HG03095 (cell line): ENCODE results near the gene TRPV6.
A peak's percentile ranks its signal among the peaks of the same experiment; 100 is the strongest.

Experiments
- ATAC-seq: cut with Tn5 transposase; IDR thresholded peaks from one replicate; pipeline ENCODE4 v1.9.1; 2021; ENCODE audit warnings: moderate library complexity; ENCODE audit not compliant: unreplicated experiment

TRPV6 gene

DNA sequence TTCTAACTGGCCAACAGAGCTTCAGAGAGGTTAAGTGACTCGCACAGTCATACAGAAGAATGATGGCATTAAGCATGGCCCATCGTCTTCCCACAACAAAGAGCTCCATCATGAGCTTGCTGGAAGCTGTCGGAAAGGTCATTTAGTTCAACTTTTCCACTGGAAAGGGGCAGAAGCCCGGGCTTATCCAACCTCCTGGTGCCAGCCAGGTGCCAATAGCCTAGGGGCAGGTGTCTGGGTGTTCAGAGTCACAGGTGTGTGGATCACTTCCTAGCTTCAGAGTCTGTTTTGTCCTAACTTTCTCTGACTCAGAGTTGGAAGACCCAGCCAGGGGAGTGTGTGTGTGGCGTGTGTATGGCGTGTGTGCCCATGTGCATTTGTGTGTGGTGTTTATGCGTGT is 1.3 kb upstream of the TRPV6 start:
- no peak for ATAC-seq

DNA sequence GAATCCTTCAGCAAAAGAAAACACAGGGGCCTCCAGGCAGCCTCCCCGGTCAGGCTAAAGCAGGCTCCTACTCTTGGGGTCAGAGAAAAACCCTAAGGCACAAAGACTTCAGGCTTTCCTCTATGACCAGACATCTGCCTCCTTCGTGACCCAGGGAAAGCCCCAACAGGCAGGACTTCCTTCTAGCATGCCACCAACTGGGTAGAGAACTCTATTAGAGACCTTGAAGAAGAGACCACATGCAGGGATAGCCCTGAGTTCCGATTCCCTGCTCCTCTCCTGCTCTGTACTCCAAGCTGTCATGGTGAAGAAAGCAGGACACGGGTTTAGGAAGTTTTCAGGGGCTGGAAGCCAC is 1.3 kb downstream of the TRPV6 start:
- ATAC-seq: no peak

DNA sequence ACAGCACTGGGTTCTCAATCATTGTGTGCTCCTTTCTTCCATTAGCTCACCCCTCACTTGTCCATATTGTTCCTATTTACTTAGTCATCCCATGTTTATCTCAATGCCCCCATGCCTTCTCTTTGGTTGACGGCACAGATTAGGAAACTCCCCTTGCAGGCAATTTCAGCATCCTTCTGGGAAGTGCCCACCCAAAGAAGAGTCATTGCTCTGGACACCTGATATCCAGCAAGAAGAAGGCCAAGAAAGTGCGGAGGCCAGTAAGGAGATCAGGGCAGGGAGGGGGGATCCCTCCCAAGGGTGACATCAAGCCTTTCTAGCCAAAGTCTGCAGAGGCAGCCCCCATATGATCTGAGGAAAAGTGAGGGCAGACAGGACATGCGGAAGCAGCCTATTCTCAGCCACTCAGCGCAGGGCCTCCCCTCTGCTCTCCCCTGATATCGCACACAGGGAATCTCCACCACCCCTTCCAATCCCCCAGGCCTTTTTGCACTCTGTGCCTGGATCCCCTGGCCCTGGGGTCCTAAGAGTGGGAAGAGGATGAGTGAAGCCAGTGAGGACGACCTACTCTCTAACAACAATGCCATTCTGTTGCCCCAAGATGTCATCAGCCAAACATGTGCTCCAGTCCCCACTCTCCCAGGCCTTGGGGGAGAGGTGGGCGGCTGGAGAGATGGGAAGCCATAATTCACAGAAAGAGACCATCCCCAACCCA is 1.8 kb downstream of the TRPV6 start:
- no peak for ATAC-seq

DNA sequence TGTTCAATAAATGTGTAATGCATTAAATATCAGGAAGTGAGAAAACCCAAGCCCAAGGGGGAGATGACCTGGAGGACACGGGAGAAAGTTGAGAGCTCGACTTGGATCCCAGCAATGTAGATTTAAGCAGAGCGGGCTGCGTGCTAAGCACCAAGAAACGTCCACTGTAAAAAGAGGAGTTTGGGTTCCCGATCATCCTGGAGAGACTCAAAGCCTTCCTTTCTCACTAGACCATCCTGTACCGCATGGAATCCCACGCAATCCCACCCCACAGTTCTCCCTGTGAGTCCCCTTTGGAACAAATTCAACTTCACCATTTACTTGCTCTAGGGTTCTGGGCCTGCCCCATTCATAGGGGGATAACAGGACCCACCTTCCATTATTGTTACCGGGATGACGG is 2.4 kb downstream of the TRPV6 start:
- ATAC-seq: no peak

DNA sequence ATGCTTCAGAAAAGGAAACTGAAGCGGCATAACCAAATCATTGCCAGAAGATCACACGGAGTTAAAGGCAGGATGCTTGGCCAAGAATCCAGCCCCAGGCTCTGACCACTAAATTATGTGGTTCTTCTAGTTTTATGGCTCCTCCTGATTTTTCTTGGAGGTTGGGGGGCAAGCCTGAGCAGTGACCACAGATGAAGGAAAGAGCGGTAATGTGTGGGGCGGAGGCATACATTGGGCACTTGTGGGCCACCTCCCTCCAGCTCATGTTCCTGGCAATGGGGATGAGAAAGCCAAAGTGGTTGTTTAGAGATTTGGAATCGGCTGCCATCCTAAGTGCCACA is 3.2 kb downstream of the TRPV6 start:
- ATAC-seq: no peak

DNA sequence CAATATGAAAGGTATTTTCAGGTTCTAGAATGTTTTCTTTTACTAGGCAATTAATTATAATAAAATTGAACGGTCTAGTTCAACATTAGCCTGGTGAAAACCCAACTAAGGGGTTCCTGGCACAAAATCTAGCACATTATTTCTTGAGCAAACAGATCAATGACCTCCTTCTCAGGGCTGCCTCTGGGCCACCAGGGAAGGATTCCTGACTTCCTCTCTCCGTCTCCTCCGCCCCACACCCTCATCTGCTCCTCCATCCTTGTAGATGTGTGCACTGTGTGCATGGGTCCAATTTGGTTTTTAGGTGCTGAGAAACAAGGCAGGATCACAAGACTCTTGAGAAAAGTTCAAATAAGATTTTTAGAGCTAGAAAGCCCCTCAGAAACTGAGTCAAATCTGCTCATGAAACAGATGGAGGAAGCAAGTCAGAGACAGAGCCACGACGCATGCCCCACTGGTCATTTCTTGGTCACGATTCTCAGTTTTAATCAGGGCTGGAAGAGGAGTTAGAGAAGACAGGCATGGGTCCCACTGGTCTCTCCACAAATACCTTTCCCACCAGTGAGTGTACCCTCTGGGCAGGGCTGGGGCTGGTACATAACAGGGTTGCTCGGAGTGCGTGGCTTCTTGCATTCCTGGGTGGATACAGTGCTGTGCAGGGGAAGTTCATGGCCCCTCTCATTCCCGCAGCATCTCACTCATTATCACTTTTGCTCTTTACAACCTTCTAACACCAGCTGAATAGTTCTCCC is 3.8 kb downstream of the TRPV6 start:
- ATAC-seq: no peak

DNA sequence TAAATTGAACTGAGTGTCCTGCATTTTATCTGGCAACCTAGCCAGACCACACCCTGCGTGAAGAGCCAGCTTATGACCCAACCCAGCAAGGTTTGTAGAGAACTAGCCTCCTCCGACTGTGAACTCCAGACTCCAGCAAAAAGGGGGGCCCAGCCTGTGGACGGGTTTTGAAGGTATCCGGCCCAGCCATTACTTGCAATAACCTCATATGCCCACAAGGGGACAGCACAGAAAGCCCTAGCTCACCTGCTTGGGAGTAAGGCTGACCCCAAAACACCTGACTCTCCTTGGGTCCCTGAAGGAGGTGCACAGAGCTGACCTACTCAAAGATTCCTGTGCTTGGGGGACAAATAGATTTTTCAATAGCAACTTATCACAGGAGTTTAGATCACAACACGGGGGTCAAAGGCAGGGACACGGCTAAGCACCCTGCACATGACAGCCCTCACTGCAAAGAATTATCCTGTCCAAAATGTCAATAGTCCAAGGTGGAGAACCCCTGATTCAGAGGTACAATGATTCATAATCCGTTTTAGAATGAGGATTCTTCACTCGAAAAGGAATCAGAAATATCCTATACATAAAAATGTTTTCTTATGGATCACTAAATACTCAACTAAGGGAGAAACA is 4.6 kb downstream of the TRPV6 start:
- peak; percentile 58 for ATAC-seq

DNA sequence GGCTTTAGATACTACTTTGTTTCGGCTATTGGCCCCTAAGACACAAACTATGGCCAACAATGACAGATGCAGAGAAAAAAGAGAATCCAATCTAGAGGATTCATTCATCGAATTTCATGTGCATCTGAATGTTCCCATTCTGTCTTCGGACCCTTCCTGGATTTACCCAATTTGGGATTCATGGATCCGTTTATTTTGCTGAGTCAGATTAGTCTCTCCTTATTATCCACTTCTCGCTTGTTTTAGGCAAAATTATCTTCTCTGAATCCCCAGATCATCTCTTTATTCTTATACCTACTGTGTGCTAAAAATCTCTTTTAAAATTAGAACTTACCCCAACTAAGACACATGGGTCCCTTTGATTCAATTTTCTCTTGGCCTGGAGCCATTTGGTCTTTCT is 6.5 kb downstream of the TRPV6 start:
- ATAC-seq: no peak

DNA sequence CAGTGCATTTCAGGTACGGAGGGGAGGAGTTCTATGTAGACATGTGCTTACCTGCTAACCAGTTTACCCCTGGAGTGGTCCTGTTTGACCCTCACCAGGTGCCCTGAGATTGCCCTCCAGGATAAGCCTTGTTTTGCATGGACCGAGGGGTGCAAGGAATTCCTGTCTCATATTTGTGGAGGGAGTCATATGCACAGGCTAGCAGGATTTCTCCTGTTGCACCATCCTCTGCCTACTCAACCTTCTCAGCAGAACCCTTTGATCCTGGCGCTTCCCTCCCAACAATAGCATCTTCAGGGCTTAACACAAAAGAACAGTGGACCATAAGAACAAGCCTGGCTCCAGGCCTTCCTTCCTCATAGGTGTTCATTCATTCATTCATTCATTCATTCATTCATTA is 7.2 kb downstream of the TRPV6 start:
- no peak for ATAC-seq

DNA sequence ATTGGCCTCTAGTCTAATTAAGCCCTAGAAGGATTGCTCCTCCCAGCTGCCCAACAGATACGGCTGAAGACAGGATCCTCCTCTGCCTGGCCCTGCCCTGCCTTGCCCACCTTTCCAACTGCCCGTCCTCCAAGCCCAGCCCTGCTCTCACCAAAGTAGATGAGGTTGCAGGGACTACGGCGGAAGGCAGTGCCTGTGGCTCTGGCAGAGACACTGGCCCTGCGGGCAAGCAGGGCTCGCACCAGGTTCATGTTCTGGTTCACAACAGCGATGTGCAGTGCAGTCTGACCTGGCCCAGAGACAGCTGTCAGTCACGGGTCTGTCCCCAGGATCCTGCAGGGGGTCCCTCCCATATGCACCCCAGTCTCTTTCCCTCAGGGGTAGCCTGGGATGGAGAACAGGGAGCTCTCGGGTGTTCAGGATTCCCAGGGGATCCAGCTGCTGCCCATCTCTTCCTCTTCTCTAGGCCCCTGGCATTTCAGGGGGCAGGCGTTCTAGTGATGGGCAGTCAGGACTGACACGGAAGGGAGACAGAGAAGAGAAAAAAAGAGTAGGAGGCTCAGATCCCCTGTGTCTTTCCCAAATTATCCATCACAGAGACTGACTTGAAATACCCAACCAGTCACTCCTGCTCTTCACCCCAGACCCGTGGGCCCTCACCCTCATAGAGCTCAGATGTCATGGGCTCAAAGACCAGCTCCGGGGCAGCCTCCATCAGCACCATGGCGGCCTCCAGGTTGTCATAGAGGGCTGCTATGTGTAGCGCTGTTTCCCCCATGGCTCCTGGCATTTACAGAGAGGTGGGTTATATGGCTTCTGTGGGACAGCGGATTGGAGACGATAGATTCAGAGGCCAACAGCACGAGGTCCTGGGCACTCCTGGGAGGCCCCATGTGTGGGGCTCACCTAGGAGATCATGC is 8.3 kb downstream of the TRPV6 start:
- no peak for ATAC-seq

DNA sequence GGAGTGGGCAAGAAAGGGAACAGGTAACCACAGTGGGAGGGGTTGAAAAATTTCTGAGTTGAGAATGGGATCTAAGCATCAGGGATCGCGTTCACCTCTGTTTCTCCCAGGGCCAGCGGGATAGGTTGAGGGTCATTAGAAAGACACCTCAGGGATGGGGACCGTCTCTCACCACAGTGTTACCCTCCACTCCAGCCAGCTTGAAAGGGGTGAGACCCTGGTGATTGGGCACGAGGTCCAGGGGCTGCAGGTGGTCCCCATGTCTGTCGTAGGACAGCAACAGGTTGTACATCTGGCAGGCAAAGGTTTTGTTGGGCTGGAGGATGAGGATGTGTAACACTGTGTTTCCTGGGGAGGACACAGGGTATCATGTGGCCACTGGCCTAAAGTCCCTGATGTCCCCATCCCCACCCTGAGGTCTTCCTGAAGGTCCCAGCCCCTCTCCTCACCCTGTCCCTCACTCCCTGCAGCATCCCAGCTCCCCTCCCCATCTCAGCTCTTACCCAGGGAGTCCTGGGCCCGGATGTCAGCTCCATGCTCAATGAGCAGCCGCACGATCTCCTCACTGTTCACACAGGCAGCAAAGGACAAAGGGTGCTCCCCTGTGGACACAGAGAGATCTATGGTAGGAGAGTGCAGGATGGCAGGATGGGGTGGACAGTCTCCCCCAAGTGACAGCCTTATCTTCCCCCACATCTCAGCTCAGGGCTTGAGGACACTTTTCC is 9.1 kb downstream of the TRPV6 start:
- ATAC-seq: no peak

DNA sequence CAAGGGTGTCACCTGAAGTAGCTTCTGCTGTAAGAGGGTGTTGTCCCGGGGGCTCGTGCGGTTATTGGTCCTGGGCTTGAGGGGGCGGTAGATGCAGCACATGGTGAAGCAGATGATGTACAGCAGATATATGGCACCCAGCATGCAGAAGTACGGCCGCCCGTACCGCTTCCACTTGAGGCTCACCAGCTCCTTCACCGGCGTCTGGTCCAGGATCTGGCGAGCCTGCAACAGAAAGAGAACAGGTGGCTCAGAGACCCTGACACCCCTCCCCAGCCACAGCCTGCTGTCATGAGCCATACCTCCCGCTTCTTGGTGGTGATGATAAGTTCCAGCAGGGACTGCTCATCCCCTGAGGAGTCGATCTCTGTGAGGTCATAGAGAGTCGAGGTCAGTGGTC is 10.1 kb downstream of the TRPV6 start:
- ATAC-seq: no peak

DNA sequence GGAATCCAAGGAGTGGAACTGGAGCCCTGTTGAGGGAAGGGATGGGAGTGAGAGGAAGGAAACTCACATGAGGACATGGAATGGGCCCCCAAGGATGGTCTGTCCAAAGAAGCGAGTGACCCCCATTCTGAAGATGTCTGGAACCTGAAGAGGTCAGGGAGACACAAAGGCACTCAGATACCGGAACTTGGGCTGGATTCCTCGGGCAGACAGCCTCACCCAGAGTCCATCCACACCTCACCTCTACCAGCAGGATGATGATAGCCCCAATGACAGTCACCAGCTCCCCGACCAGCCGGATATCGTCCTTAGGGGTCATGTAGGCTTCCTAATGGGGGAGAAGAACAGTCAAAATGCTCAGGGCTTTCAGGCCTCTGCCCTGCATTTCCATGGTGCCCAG is 10.7 kb downstream of the TRPV6 start:
- no peak for ATAC-seq

DNA sequence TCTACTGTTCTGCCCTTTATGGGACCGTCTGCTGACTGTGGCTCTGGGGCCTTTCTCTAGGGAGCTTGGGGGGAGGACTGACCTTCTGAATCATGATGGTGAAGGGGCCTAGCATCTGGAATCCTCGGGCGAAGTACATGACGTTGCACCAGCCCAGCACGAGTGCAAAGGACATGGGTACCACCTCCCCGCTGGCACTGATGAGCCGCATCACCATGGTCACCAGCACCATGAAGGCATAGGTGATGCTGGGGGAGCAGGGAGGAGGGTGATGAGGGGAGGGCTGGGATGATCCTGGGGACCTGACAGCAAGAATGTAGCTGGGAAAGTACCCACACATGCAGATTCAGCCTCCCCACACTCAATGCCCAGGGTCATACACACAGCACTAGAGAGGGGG is 11.1 kb downstream of the TRPV6 start:
- ATAC-seq: no peak

DNA sequence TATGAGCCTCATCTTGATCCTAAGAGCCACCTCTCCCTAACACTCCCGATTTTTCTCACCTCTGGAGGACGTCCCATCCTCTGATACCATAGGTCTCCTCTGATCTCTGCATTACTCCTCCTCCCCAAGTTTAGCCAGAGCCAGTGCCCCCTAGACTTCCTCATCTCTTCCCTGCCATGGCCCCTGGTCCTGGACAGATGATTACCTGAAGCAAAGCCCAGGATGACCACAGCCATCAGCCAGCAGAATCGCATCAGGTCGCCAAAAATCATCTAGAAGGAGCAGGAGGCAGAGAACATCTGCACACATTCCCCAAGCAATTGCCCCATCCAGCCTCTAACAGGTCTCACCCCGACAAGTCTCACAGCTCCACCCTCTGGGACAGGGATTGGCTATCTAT is 11.7 kb downstream of the TRPV6 start:
- ATAC-seq: no peak

DNA sequence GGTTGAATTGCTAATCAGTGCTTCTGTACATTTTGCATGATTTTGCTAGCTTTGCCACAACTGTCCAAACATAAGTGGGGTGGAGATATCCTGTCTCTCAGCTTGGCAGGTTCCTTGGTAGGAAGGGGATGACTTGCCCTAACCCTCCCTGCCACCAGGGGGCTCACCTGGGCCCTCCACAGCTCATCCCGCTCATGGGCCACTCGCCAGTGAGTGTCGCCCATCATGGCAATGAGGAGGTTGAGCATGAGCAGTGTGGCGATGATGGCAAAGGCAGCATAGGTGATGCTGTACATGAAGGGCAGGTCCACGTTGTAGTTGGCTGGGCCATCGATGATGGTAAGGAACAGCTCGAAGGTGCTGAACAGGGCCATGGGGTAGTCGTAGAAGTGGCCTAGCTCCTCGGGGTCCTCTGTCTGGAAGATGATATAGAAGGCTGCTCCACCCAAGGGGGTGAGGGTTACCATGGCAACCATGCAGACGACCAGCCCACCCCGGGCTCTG is 12.2 kb downstream of the TRPV6 start:
- no peak for ATAC-seq

DNA sequence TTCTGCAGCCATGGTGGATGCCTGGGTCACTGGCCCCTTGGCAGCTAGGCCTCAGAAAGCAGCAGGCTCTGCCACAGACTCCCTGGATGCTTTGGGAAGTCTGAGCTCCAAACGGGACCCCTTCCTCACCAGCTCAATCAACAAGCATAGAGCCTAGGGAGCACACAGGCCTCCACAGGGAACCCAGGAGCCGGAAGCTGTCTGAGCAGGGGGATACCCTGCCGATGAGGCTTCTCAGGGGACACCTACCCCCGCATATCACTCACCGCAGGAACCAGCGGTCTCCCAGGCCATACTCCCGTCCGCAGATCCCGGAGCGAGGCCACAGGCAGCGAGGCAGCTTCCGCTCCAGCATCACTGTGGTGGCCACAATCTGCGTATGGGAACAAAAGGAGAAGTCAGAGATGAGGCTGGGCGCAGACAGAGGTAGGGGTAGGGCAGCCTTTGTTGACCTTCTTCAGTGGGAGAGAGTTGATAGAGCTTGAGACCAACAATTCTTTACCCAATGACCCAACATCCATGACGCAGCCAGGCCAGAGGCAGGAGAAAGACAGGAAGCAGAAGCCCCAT is 13.4 kb downstream of the TRPV6 start:
- ATAC-seq: no peak

DNA sequence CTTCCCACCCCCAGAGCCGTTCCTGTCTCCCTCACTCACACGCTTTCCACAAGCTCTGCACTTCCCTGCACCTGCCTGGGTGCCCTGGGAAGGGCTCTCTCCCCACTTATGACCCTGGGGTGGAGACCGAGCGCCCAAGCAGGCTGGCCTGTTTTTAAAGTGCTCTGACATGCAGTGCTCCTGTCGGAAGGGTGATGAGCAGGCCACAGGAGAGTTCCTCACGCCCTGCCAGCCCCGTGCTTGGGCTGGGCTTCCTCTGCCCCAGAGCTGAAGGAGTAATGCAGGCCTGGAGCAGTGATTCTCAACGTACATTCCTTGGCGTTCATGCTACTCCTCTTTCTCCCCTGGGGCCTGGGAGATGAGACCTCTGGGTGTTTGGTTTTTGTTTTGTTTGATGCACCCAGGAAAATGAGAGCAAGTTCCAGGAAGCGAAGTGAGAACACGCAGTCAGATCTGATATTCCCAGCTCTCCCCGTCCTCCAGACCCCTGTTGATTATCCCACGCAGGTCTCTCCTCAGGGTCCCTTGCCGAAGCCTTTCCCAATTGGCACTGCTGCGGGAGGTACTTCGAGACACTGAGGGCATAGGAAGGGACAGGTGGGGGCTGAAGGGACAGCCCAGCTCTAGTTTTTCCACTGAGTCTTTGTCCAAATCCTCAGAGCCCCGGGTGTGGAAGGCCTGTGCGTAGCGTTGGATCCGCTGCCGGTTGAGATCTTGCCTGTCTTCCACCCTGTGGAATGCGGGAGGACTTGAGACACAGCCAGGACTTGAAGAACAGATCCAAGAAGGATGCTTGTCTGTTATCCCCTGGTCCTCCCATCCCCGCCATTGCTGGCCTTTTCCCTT is 14.1 kb downstream of the TRPV6 start:
- no peak for ATAC-seq

DNA sequence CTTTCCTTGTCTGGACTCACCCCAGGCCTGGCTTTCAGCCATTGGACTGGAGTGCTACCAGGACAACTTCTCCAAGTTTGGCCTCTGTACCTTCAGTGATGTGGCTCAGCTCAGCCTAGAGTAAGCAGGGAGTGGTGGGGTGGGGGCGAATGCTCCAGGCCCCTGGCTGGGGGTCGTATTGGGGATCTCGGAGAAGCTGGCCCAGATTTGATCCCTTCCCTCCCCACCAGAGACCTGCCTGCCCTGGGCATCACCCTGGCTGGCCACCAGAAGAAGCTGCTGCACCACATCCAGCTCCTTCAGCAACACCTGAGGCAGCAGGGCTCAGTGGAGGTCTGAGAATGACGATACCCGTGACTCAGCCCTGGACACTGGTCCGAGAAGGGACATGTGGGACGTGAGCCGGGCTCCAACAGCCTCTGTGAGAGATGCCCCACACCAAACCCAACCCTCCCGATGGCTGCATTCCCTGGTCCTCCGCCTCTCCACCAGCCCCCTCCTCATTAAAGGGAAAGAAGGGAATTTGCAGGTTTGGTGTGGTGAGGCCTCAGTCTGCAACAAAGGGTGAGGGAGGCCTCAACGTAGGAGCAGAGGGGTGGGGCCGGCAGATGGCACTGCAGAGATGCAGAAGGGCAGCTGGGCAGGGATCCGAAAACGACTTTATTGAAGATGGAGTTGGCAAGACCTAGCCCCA is 14.8 kb downstream of the TRPV6 start:
- no peak for ATAC-seq
